Omental fat pad (tissue), 4 donors: ENCODE results near the gene C1orf210. TPM values are rescaled to one million over a fixed set of nuclear protein-coding genes. Genes with fewer than 3 reads are reported as not detected.

Experiments
- ATAC-seq: fragments of 150-250 bp; one replicate; pipeline ENCODE4 v1.9.1; 2016; ENCODE audit warnings: mild to moderate bottlenecking, moderate library complexity; ENCODE audit not compliant: low FRiP score
- DNase-seq: peaks from one replicate; pipeline ENCODE4 v3.0.0-alpha.2; 2019; ENCODE audit warnings: low spot score
- CTCF ChIP-seq, 3 donors: fragments of 450-650 bp; IDR thresholded peaks; one replicate each; pipeline ENCODE4 v1.5.1; 2016 to 2017; ENCODE audit warnings: antibody characterized with exemption in 3 of 3, mild to moderate bottlenecking in 3 of 3, moderate library complexity in 2 of 3
- total RNA-seq, 4 donors: library from RNA; depleted of rRNA; stranded (reverse); fragments of >200 nt; gene quantifications; one replicate each; pipeline ENCODE4 v1.1.0, GENCODE V29; 2016

C1orf210 gene
- total RNA-seq, 4 donors from 2014 or later: not detected

- no peak for ATAC-seq
- no peak for TF ChIP-seq CTCF (IDR thresholded peaks at IDR 0.05)
- no peak for DNase-seq
Measured at GRCh38 chr1:43306688-43307457, 21.5 kb upstream of the C1orf210 start.

GRCh38 chr1:43305926-43306687, 20.7 kb upstream of the C1orf210 start:
- ATAC-seq: no peak
- no peak for DNase-seq
- TF ChIP-seq CTCF (IDR thresholded peaks at IDR 0.05): no peak

- ATAC-seq (no peak), DNase-seq (no peak)
- TF ChIP-seq CTCF (IDR thresholded peaks at IDR 0.05): no peak
Measured at GRCh38 chr1:43305461-43305860, 20.1 kb upstream of the C1orf210 start.

- TF ChIP-seq CTCF (IDR thresholded peaks at IDR 0.05): no peak
- DNase-seq: no peak
- ATAC-seq: no peak
Measured at GRCh38 chr1:43304771-43305300, 19.5 kb upstream of the C1orf210 start.

- no peak for DNase-seq
- no peak for TF ChIP-seq CTCF (IDR thresholded peaks at IDR 0.05)
- no peak for ATAC-seq
Measured at GRCh38 chr1:43304314-43304681, 18.9 kb upstream of the C1orf210 start.

- DNase-seq (no peak), ATAC-seq (no peak)
- no peak for TF ChIP-seq CTCF (IDR thresholded peaks at IDR 0.05)
Measured at GRCh38 chr1:43303471-43304313, 18.3 kb upstream of the C1orf210 start.
